Hepatocyte (in vitro differentiated cells): Measurements from ENCODE around the gene BCL2. TPM values are rescaled to one million over a fixed set of nuclear protein-coding genes. Genes with fewer than 3 reads are reported as not detected.

Experiments
- DNase-seq: peaks from one replicate; pipeline ENCODE4 v3.0.0-alpha.2; 2016; ENCODE audit warnings: low spot score
- H2AFZ ChIP-seq: fragments of 200-600 bp; sonication (generic); 2 replicates; pipeline ENCODE4 v1.6.0; 2016; ENCODE audit warnings: antibody characterized with exemption, mild to moderate bottlenecking
- H3K27ac ChIP-seq: fragments of 200-600 bp; sonication (generic); 2 replicates; pipeline ENCODE4 v1.5.1; 2016; ENCODE audit warnings: mild to moderate bottlenecking
- H3K27me3 ChIP-seq: fragments of 200-600 bp; sonication (generic); 2 replicates; pipeline ENCODE4 v1.6.1; 2016
- H3K36me3 ChIP-seq: fragments of 200-600 bp; sonication (generic); replicated peaks from 2 replicates; pipeline ENCODE4 v1.5.1; 2016; ENCODE audit warnings: low read depth; ENCODE audit not compliant: insufficient read depth
- H3K4me1 ChIP-seq: fragments of 200-600 bp; sonication (generic); 2 replicates; pipeline ENCODE4 v1.5.1; 2016; ENCODE audit warnings: mild to moderate bottlenecking, moderate library complexity; ENCODE audit not compliant: insufficient read depth
- H3K4me2 ChIP-seq: fragments of 200-600 bp; sonication (generic); 2 replicates; pipeline ENCODE4 v1.6.0; 2016
- H3K4me3 ChIP-seq: fragments of 200-600 bp; sonication (generic); 2 replicates; pipeline ENCODE4 v1.5.1; 2016; ENCODE audit warnings: mild to moderate bottlenecking
- H3K79me2 ChIP-seq: fragments of 200-600 bp; sonication (generic); 2 replicates; pipeline ENCODE4 v1.6.0; 2017; ENCODE audit warnings: mild to moderate bottlenecking
- H3K9me2 ChIP-seq: fragments of 200-600 bp; sonication (generic); replicated peaks from 2 replicates; pipeline ENCODE4 v1.6.0; 2017; ENCODE audit warnings: mild to moderate bottlenecking; ENCODE audit not compliant: insufficient read depth
- H3K9me3 ChIP-seq: fragments of 200-600 bp; sonication (generic); 2 replicates; pipeline ENCODE4 v1.5.1; 2016; ENCODE audit warnings: low read depth, mild to moderate bottlenecking
- H4K20me1 ChIP-seq: fragments of 200-600 bp; sonication (generic); 2 replicates; pipeline ENCODE4 v1.6.0; 2016; ENCODE audit warnings: mild to moderate bottlenecking; ENCODE audit not compliant: insufficient read depth, poor library complexity, severe bottlenecking
- CTCF ChIP-seq: fragments of 200-600 bp; sonication (generic); IDR thresholded peaks from 2 replicates; pipeline ENCODE4 v1.5.1; 2016; ENCODE audit warnings: antibody characterized with exemption, mild to moderate bottlenecking; ENCODE audit not compliant: poor library complexity
- EZH2 ChIP-seq: fragments of 200-600 bp; sonication (generic); IDR thresholded peaks from 2 replicates; pipeline ENCODE4 v1.6.1; 2016; ENCODE audit warnings: antibody characterized with exemption, mild to moderate bottlenecking, borderline replicate concordance
- EZH2phosphoT487 ChIP-seq: fragments of 200-600 bp; sonication (generic); IDR thresholded peaks from one replicate; pipeline ENCODE4 v1.6.1; 2018; ENCODE audit warnings: antibody characterized with exemption, mild to moderate bottlenecking, low read depth, moderate library complexity; ENCODE audit not compliant: unreplicated experiment, severe bottlenecking
- WGBS: methylation state at CpG from one replicate; pipeline ENCODE4 v1.1.6; 2016; ENCODE audit warnings: low lambda C conversion rate; ENCODE audit errors: missing lambda C conversion rate; 5-methylcytosine and 5-hydroxymethylcytosine counted together
- polyA plus RNA-seq: library from polyadenylated mRNA; unstranded; fragments of >200 nt; fragmentation: Nextera tagmentation; extraction: Ambion mirVana; gene quantifications from 2 replicates; pipeline ENCODE4 v1.2.1, GENCODE V29; 2016
- total RNA-seq: library from RNA; depleted of rRNA; stranded (reverse); fragments of >200 nt; gene quantifications from 2 replicates; pipeline ENCODE4 v1.2.3, GENCODE V29; 2014

Gene BCL2
- total and polyA plus RNA-seq, 2 experiments from 2014 or later, result 1.0 to 11.4 TPM

GRCh38 chr18:63152791-63153190 is 166.8 kb downstream of the BCL2 start:
- WGBS, result 92% methylated on average over 7 of the region's 7 CpGs
- TF ChIP-seq EZH2phosphoT487 (no peak), CTCF (no peak), EZH2 (no peak)
- no peak for DNase-seq
- no peaks in the 10 kb centered on the region for H3K79me2 ChIP-seq
- H3K36me3 ChIP-seq, result no peaks in the 10 kb centered on the region
- no peaks in the 10 kb centered on the region for H4K20me1 ChIP-seq
- no peaks in the 10 kb centered on the region for H3K9me2 ChIP-seq
- no peaks in the 10 kb centered on the region for H3K27me3 ChIP-seq
- no peak overlapping the region for H2AFZ ChIP-seq
- H3K27ac ChIP-seq, result no peak overlapping the region
- no peaks in the 10 kb centered on the region for H3K9me3 ChIP-seq
- peaks cover 9% of the 10 kb centered on the region for H3K4me1 ChIP-seq
- H3K4me3 ChIP-seq, result no peak overlapping the region
- no peak overlapping the region for H3K4me2 ChIP-seq

- H3K9me2 ChIP-seq, result no peaks in the 10 kb centered on the region
- no peaks in the 10 kb centered on the region for H4K20me1 ChIP-seq
- WGBS, result 69% methylated on average over 3 of the region's 3 CpGs
- H3K4me2 ChIP-seq, result no peak overlapping the region
- no peak overlapping the region for H3K4me3 ChIP-seq
- H2AFZ ChIP-seq, result no peak overlapping the region
- no peaks in the 10 kb centered on the region for H3K27me3 ChIP-seq
- no peaks in the 10 kb centered on the region for H3K9me3 ChIP-seq
- TF ChIP-seq EZH2 (no peak), EZH2phosphoT487 (no peak), CTCF (no peak)
- H3K79me2 ChIP-seq, result no peaks in the 10 kb centered on the region
- H3K27ac ChIP-seq, result no peak overlapping the region
- peaks cover 9% of the 10 kb centered on the region for H3K4me1 ChIP-seq
- no peak for DNase-seq
- no peaks in the 10 kb centered on the region for H3K36me3 ChIP-seq
These were observed 167.5 kb downstream of the BCL2 start for GRCh38 chr18:63152096-63152495.

GRCh38 chr18:63151539-63151938 is 168.0 kb downstream of the BCL2 start:
- H3K9me2 ChIP-seq, result no peaks in the 10 kb centered on the region
- 90% methylated on average over 5 of the region's 5 CpGs for WGBS
- H3K27ac ChIP-seq, result no peak overlapping the region
- H3K9me3 ChIP-seq, result no peaks in the 10 kb centered on the region
- no peak for TF ChIP-seq EZH2
- TF ChIP-seq EZH2phosphoT487, result no peak
- TF ChIP-seq CTCF, result no peak
- no peak for DNase-seq
- no peak overlapping the region for H2AFZ ChIP-seq
- no peaks in the 10 kb centered on the region for H4K20me1 ChIP-seq
- no peaks in the 10 kb centered on the region for H3K79me2 ChIP-seq
- H3K4me3 ChIP-seq, result no peak overlapping the region
- peaks cover 9% of the 10 kb centered on the region for H3K4me1 ChIP-seq
- no peaks in the 10 kb centered on the region for H3K27me3 ChIP-seq
- H3K4me2 ChIP-seq, result no peak overlapping the region
- H3K36me3 ChIP-seq, result no peaks in the 10 kb centered on the region

- 96% methylated on average over 4 of the region's 4 CpGs for WGBS
- Histone ChIP-seq H3K4me3 (no peak overlapping the region), H3K27ac (no peak overlapping the region), H3K79me2 (no peaks in the 10 kb centered on the region), H3K27me3 (no peaks in the 10 kb centered on the region), H3K9me2 (no peaks in the 10 kb centered on the region), H3K4me1 (peaks cover 4% of the 10 kb centered on the region), H2AFZ (no peak overlapping the region), H3K36me3 (no peaks in the 10 kb centered on the region), H4K20me1 (no peaks in the 10 kb centered on the region), H3K9me3 (no peaks in the 10 kb centered on the region), H3K4me2 (no peak overlapping the region)
- no peak for DNase-seq
- TF ChIP-seq EZH2 (no peak), CTCF (no peak), EZH2phosphoT487 (no peak)
These were observed 168.6 kb downstream of the BCL2 start for GRCh38 chr18:63150942-63151421.
